ENCODE data around the gene OSBPL6.
"Not testable (repeated sequence)": the region's sequence is repeated elsewhere in the genome, so short reads cannot be mapped to it uniquely, and the experiment has no call there.

Gene OSBPL6

DNA sequence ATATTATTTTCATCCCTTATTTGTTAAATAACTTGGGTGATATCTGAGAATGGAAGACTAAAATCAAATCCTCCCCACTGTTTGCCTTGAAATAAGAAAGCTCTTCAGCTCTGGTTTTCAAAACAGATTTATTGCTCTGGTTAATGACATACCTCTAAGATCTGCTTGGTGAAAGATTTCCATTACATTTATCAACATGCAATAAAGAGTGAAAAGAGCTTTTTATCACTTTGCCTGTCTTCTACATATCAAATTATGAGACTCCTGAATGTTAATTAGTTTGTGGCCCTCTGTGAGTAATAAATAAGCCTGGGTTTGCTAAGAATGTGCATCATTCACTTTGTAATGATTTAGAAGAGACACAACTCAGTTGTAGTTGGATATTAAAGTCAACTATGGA is 140.9 kb downstream of the OSBPL6 start:
- TF ChIP-seq, protein P1, sequence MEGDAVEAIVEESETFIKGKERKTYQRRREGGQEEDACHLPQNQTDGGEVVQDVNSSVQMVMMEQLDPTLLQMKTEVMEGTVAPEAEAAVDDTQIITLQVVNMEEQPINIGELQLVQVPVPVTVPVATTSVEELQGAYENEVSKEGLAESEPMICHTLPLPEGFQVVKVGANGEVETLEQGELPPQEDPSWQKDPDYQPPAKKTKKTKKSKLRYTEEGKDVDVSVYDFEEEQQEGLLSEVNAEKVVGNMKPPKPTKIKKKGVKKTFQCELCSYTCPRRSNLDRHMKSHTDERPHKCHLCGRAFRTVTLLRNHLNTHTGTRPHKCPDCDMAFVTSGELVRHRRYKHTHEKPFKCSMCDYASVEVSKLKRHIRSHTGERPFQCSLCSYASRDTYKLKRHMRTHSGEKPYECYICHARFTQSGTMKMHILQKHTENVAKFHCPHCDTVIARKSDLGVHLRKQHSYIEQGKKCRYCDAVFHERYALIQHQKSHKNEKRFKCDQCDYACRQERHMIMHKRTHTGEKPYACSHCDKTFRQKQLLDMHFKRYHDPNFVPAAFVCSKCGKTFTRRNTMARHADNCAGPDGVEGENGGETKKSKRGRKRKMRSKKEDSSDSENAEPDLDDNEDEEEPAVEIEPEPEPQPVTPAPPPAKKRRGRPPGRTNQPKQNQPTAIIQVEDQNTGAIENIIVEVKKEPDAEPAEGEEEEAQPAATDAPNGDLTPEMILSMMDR (IDR thresholded peaks at IDR 0.05; ENCODE audit: insufficient read depth, low read depth, low read length, missing control alignments) = no peak
- H3K4me3 ChIP-seq (ENCODE audit: low read length) = no peak overlapping the region
- no peak for DNase-seq (ENCODE audit: low read depth)

DNA sequence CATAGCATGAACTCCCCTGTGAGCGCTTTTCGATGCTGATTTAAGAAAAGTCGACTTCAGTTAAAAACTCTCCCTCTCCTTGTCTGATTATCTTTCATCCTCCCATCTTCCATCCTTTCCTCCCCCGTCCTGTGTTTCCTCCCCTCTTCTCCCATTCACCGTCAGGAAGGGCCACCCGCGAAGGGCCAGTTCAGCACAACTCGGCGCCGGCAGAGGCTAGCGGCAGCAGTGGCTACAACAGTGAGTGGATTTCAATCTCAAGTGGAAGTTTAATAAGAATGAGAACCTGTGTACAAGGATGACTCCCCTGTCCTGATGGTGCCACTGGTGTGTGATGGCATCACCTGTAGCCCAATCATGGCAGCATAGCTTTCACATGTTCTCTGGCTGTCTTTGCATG is 149.8 kb downstream of the OSBPL6 start:
- H3K4me3 ChIP-seq (ENCODE audit: low read length) = no peak overlapping the region
- no peak for DNase-seq (ENCODE audit: low read depth)
- TF ChIP-seq, protein P1 (IDR thresholded peaks at IDR 0.05; ENCODE audit: insufficient read depth, low read depth, low read length, missing control alignments) = no peak

DNA sequence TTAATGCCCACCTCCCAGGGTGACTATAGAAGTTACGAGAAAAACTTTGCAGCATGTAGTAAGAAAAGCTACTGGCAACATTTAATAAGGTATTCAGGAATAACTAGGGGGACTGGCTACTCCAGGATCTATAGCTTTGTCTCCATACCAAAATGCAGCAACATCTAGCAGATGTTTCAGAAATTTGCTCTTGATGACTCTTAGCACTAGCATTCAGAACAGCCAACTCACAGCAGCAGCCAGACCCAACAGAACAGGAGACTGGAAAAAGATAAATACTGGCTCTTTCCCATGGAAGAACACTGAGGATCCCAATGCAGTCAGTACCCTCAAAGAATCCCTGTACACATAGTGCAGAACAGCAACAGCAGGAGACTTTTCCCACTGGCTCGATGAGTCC is 151.6 kb downstream of the OSBPL6 start:
- TF ChIP-seq, protein P1 (IDR thresholded peaks at IDR 0.05; ENCODE audit: insufficient read depth, low read depth, low read length, missing control alignments) = no peak
- no peak for DNase-seq (ENCODE audit: low read depth)
- H3K4me3 ChIP-seq (ENCODE audit: low read length) = no peak overlapping the region

DNA sequence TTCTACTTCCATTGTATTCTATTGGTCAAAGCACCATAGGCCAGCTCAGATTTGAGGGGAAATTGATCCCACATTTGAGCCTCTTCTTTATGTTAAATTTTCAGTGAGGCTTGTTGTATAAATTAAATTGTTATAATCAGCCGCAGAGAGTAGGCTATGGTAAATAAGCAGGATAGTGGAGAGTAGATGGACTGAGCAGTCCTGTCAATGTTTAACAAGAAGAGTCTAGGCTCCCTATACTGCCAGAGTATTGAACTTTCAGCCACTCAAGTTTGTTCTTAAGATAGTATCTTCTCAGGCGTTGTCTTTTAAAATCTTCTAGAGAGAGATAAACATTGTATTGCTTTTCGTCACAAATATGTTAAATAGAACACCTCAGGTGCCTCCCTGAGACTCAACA is 155.7 kb downstream of the OSBPL6 start:
- TF ChIP-seq, protein P1 (IDR thresholded peaks at IDR 0.05; ENCODE audit: insufficient read depth, low read depth, low read length, missing control alignments) = no peak
- no peak overlapping the region for H3K4me3 ChIP-seq (ENCODE audit: low read length)
- no peak for DNase-seq (ENCODE audit: low read depth)

DNA sequence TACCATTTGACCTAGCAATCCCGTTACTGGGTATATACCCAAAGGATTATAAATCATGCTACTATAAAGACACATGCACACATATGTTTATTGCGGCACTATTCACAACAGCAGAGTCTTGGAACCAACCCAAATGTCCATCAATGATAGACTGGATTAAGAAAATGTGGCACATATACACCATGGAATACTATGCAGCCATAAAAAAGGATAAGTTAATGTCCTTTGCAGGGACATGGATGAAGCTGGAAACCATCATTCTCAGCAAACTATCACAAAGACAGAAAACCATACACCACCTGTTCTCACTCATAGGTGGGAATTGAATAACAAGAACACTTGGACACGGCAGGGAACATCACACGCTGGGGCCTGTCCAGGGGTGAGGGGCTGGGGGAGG is 163.4 kb downstream of the OSBPL6 start:
- DNase-seq (ENCODE audit: low read depth); H3K4me3 ChIP-seq (ENCODE audit: low read length): not testable (repeated sequence)

DNA sequence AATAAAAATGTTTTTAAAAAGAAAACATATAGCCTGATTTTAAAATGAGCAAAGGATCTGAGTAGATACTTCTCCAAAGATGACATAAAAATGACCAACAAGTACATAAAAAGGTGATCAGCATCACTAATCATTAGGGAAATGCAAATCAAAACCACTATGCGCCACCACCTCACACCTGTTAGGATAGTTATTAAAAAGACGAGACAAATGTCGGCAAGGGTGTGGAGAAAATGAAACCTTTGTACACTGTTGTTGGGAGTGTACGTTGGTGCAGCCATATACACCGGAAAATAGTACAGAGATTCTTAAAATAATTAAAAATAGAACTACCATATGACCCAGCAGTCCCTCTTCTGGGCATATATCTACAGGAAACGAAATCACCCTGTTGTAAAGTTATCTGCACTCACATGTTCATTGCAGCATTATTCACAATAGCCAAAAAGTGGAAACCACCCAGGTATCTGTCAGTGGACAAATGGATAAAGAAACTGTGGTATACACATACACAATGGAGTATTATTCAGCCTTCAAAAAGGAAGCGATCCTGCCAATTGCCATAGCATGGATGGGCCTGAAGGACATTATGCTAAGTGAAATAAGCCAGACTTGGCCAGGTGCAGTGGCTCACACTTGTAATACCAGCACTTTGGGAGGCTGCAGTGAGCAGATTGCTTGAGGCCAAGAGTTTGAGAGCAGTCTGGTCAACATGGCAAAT is 165.0 kb downstream of the OSBPL6 start:
- no peak for DNase-seq (ENCODE audit: low read depth)
- TF ChIP-seq, protein P1 (IDR thresholded peaks at IDR 0.05; ENCODE audit: insufficient read depth, low read depth, low read length, missing control alignments) = no peak
- H3K4me3 ChIP-seq (ENCODE audit: low read length) = no peak overlapping the region

DNA sequence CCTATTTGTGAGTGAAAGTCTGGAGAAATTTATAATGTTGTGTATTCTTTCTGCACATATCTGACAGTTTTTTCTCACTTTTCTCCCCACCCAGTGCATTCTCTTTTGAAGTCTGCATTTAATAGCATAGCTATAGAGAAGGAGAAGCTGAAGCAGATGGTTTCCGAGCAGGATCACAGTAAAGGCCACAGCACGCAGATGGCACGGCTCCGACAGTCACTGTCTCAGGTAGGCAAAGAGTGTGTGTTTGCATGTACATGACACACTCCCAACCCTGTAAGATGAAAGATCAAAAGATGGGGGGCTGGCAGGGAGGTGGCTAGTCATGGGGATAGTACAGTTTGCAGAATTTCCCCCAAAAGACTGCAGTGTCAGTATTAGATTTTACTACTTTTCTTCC is 167.3 kb downstream of the OSBPL6 start:
- TF ChIP-seq, protein P1 (IDR thresholded peaks at IDR 0.05; ENCODE audit: insufficient read depth, low read depth, low read length, missing control alignments) = no peak
- no peak overlapping the region for H3K4me3 ChIP-seq (ENCODE audit: low read length)
- no peak for DNase-seq (ENCODE audit: low read depth)

Measured in epithelial cell of esophagus (primary cell).